Trophoblast cell (in vitro differentiated cells and primary cell): ENCODE measurements around the gene ERG28.

Experiments
- DNase-seq, 2 donors: peaks; one replicate each; pipeline ENCODE4 v3.0.0-alpha.2; 2016
- H2AFZ ChIP-seq: 2 replicates; pipeline ENCODE4 v1.6.1; 2013; ENCODE audit warnings: low read length, moderate library complexity, mild to moderate bottlenecking; ENCODE audit not compliant: insufficient read depth, poor library complexity
- H2AK5ac ChIP-seq: 2 replicates; pipeline ENCODE4 v1.6.1; 2013; ENCODE audit warnings: mild to moderate bottlenecking, low read length
- H2BK120ac ChIP-seq: 2 replicates; pipeline ENCODE4 v1.6.1; 2013; ENCODE audit warnings: low read length, mild to moderate bottlenecking, moderate library complexity; ENCODE audit not compliant: insufficient read depth, poor library complexity
- H2BK12ac ChIP-seq: 2 replicates; pipeline ENCODE4 v1.6.1; 2013; ENCODE audit warnings: mild to moderate bottlenecking, low read length, moderate library complexity
- H2BK5ac ChIP-seq: 2 replicates; pipeline ENCODE4 v1.6.1; 2013; ENCODE audit warnings: low read length, low read depth, moderate library complexity, mild to moderate bottlenecking; ENCODE audit not compliant: poor library complexity
- H3K14ac ChIP-seq: 2 replicates; pipeline ENCODE4 v1.6.1; 2013; ENCODE audit warnings: mild to moderate bottlenecking, low read length
- H3K18ac ChIP-seq: 2 replicates; pipeline ENCODE4 v1.6.1; 2013; ENCODE audit warnings: mild to moderate bottlenecking, low read length
- H3K23ac ChIP-seq: 2 replicates; pipeline ENCODE4 v1.6.1; 2013; ENCODE audit warnings: low read length
- H3K27ac ChIP-seq: 2 replicates; pipeline ENCODE4 v1.5.1; 2013; ENCODE audit warnings: low read depth, mild to moderate bottlenecking, inconsistent platforms, low read length, moderate library complexity
- H3K27me3 ChIP-seq: 2 replicates; pipeline ENCODE4 v1.6.1; 2013; ENCODE audit warnings: inconsistent platforms, mild to moderate bottlenecking, low read length, moderate library complexity; ENCODE audit not compliant: insufficient read depth
- H3K36me3 ChIP-seq, 2 experiments: 1 replicate in 1 of 2; 2 replicates in 1 of 2; pipeline ENCODE4 v1.6.1; 2013; ENCODE audit warnings: low read length in 2 of 2, mild to moderate bottlenecking in 2 of 2, moderate library complexity in 1 of 2; ENCODE audit not compliant: insufficient read depth in 2 of 2, control insufficient read depth in 1 of 2
- H3K4ac ChIP-seq: 2 replicates; pipeline ENCODE4 v1.6.1; 2013; ENCODE audit warnings: low read depth, mild to moderate bottlenecking, low read length, moderate library complexity
- H3K4me1 ChIP-seq, 2 experiments: 1 replicate in 1 of 2; 2 replicates in 1 of 2; pipeline ENCODE4 v1.6.1; 2013; ENCODE audit warnings: low read length in 2 of 2, mild to moderate bottlenecking in 2 of 2, moderate library complexity in 1 of 2; ENCODE audit not compliant: insufficient read depth in 2 of 2, control insufficient read depth in 1 of 2
- H3K4me2 ChIP-seq: 2 replicates; pipeline ENCODE4 v1.6.1; 2013; ENCODE audit warnings: inconsistent platforms, mild to moderate bottlenecking, low read length, moderate library complexity
- H3K4me3 ChIP-seq: 2 replicates; pipeline ENCODE4 v1.5.1; 2013; ENCODE audit warnings: mild to moderate bottlenecking, low read depth, low read length, inconsistent platforms
- H3K79me1 ChIP-seq: one replicate; pipeline ENCODE4 v1.6.1; 2013; ENCODE audit warnings: low read length
- H3K79me2 ChIP-seq: 2 replicates; pipeline ENCODE4 v1.6.1; 2013; ENCODE audit warnings: low read length, mild to moderate bottlenecking; ENCODE audit not compliant: control insufficient read depth, insufficient read depth, poor library complexity
- H3K9ac ChIP-seq: 2 replicates; pipeline ENCODE4 v1.6.1; 2013; ENCODE audit warnings: mild to moderate bottlenecking, low read length
- H3K9me3 ChIP-seq: 2 replicates; pipeline ENCODE4 v1.6.1; 2013; ENCODE audit warnings: low read depth, mild to moderate bottlenecking, control low read depth, inconsistent platforms, low read length; ENCODE audit not compliant: insufficient read depth
- H4K12ac ChIP-seq: 2 replicates; pipeline ENCODE4 v1.6.1; 2013; ENCODE audit warnings: low read depth, mild to moderate bottlenecking, low read length, moderate library complexity
- H4K8ac ChIP-seq: 2 replicates; pipeline ENCODE4 v1.6.1; 2013; ENCODE audit warnings: low read depth, mild to moderate bottlenecking, low read length, moderate library complexity
- H4K91ac ChIP-seq: one replicate; pipeline ENCODE4 v1.6.1; 2013; ENCODE audit warnings: low read depth, mild to moderate bottlenecking, low read length, moderate library complexity
- WGBS: extraction: QIAGEN DNeasy Blood & Tissue Kit; methylation state at CpG from one replicate; pipeline ENCODE4 v1.1.7; 2013; ENCODE audit warnings: missing lambda C conversion rate; ENCODE audit not compliant: insufficient read length, insufficient coverage; ENCODE audit errors: extremely low coverage; 5-methylcytosine and 5-hydroxymethylcytosine counted together

ERG28 gene

DNA sequence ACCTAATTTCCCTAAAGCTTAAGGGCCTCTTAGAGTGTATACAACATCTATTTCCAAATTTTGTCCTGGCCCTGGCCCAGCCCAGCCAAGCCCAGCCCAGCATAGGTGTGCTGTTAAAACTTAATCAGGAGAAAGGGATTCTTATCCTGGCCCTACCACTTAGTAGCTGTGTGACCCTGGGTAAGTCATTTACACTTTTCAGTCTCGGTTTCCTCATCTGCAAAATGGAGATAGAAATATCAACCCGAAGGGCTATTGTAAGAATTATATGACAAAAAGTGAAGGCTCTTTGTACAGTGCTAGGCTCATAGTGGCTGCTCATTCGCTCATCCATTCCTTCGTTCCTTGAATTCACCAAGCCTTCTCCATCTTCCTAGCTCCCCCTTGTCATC, 442 bp downstream of the ERG28 start:
- WGBS: no CpG with 5 or more reads among the region's 4 CpGs

DNA sequence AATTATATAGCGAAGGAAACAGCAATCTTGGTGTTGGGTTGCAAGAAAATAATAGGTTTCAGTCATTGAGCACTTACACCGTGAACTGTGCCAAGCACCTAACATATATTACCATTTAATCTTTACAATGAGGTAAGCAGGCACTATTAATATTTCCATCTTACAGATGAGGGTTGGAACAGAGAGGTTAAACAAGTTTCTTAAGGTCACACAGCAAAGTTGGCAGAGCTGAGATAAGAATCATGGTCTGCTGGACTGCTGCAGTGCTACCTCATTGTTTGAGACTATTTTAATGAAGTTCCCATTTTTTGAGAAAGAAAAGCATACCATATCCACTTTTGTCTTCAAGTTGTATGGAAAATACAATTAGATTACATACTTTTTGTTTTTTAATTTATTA, 1.7 kb downstream of the ERG28 start:
- Histone ChIP-seq H3K23ac (no peak overlapping the region), H3K79me1 (peaks cover 6% of the 10 kb centered on the region), H4K8ac (no peak overlapping the region), H2BK120ac (no peak overlapping the region), H3K36me3 (peaks cover 10 to 24% of the 10 kb centered on the region in 2 experiments), H4K12ac (no peak overlapping the region), H3K27ac (no peak overlapping the region), H3K9me3 (no peaks in the 10 kb centered on the region), H2AK5ac (no peak overlapping the region), H4K91ac (no peak overlapping the region), H3K4me1 (peaks cover 0 to 6% of the 10 kb centered on the region in 2 experiments), H2BK5ac (no peak overlapping the region), H3K4me3 (no peak overlapping the region), H2BK12ac (no peak overlapping the region), H3K27me3 (no peaks in the 10 kb centered on the region), H3K4me2 (no peak overlapping the region), H2AFZ (no peak overlapping the region), H3K9ac (no peak overlapping the region), H3K18ac (no peak overlapping the region), H3K14ac (no peak overlapping the region), H3K79me2 (peaks cover 6% of the 10 kb centered on the region), H3K4ac (no peak overlapping the region)
- DNase-seq: no peak
- 100% methylated on average over 1 of the region's 2 CpGs for WGBS

More for the DNA sequence above, 442 bp downstream of the ERG28 start:
- Histone ChIP-seq H3K27ac (peak overlapping the region; percentile 46), H2AK5ac (peak overlapping the region; percentile 17), H3K4me1 (peaks cover 0 to 6% of the 10 kb centered on the region in 2 experiments), H3K18ac (peak overlapping the region; percentile 26), H3K79me1 (peaks cover 6% of the 10 kb centered on the region), H2BK5ac (peak overlapping the region; percentile 55), H3K4ac (peak overlapping the region; percentile 72), H3K9ac (peak overlapping the region; percentile 11), H3K23ac (no peak overlapping the region), H3K14ac (peak overlapping the region; percentile 33), H3K4me2 (peak overlapping the region; percentile 54), H4K12ac (no peak overlapping the region), H3K4me3 (peak overlapping the region; percentile 74), H4K8ac (peak overlapping the region; percentile 72), H2AFZ (no peak overlapping the region), H4K91ac (peak overlapping the region; percentile 45), H3K27me3 (no peaks in the 10 kb centered on the region), H2BK120ac (no peak overlapping the region), H3K79me2 (peaks cover 6% of the 10 kb centered on the region), H3K36me3 (peaks cover 6 to 18% of the 10 kb centered on the region in 2 experiments), H2BK12ac (no peak overlapping the region), H3K9me3 (no peaks in the 10 kb centered on the region)
- no peak for DNase-seq

DNA sequence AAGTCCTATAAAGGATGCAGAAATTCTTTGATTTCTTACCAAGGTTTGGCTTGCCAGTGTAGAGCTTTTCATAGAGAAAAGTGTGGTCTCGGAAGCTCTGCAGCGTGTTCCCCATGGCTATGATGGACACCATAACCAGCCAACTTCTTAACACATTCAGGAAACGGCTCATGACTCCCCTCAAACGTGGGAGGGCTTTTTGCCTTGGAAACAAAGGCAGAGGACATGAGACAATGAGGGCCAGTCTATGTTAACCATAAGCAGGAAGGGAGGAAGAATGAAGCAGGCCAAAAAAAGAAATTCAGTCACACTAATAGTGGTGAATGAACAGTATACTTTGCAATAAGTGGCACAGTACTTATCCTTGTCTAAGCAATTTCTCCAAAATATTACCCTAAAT, 3.3 kb downstream of the ERG28 start:
- no peaks in the 10 kb centered on the region for H3K27me3 ChIP-seq
- H4K91ac ChIP-seq: no peak overlapping the region
- H2BK120ac ChIP-seq: no peak overlapping the region
- H3K18ac ChIP-seq: no peak overlapping the region
- peaks cover 0 to 6% of the 10 kb centered on the region in 2 experiments for H3K4me1 ChIP-seq
- no peak overlapping the region for H3K9ac ChIP-seq
- no peak overlapping the region for H3K23ac ChIP-seq
- H3K9me3 ChIP-seq: no peaks in the 10 kb centered on the region
- H3K4me2 ChIP-seq: no peak overlapping the region
- no peak overlapping the region for H2BK5ac ChIP-seq
- no peak overlapping the region for H3K14ac ChIP-seq
- H3K36me3 ChIP-seq: peaks cover 11 to 24% of the 10 kb centered on the region in 2 experiments
- no peak overlapping the region for H3K4ac ChIP-seq
- no peak overlapping the region for H2AFZ ChIP-seq
- peaks cover 6% of the 10 kb centered on the region for H3K79me1 ChIP-seq
- no peak overlapping the region for H4K12ac ChIP-seq
- no peak overlapping the region for H3K27ac ChIP-seq
- peaks cover 6% of the 10 kb centered on the region for H3K79me2 ChIP-seq
- H4K8ac ChIP-seq: no peak overlapping the region
- H3K4me3 ChIP-seq: no peak overlapping the region
- no peak for DNase-seq
- no CpG with 5 or more reads among the region's 4 CpGs for WGBS
- H2BK12ac ChIP-seq: no peak overlapping the region
- no peak overlapping the region for H2AK5ac ChIP-seq

DNA sequence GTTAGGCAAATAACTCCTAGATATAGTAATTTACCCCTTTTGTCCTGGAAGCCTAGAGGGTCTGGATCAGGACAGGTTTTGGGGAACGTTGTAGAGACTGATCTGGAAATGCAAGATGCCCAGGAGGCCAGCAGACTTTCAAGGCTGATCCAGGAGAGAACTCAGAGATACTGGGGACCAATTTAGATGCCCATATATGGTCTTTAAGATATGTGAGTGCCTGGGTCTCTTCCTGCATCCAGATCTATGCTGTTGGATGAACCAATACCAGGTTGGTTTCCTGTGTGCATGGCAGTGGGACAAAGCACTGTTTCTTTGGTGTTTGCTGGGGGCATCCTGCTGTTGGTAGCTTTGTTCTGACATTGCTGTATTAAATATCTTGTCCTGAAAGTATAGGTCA, 5.4 kb downstream of the ERG28 start:
- Histone ChIP-seq H4K91ac (no peak overlapping the region), H2BK12ac (no peak overlapping the region), H3K18ac (no peak overlapping the region), H3K23ac (no peak overlapping the region), H2AK5ac (no peak overlapping the region), H3K79me1 (no peaks in the 10 kb centered on the region), H3K27me3 (no peaks in the 10 kb centered on the region), H3K4me1 (peaks cover 0 to 6% of the 10 kb centered on the region in 2 experiments), H3K9me3 (no peaks in the 10 kb centered on the region), H3K9ac (no peak overlapping the region), H2AFZ (no peak overlapping the region), H3K4me2 (no peak overlapping the region), H3K27ac (no peak overlapping the region), H3K4ac (no peak overlapping the region), H4K12ac (no peak overlapping the region), H3K79me2 (no peaks in the 10 kb centered on the region), H2BK5ac (no peak overlapping the region), H3K14ac (no peak overlapping the region), H3K36me3 (peaks cover 21 to 40% of the 10 kb centered on the region in 2 experiments), H2BK120ac (no peak overlapping the region), H3K4me3 (no peak overlapping the region), H4K8ac (no peak overlapping the region)
- no peak for DNase-seq
- WGBS: no CpG with 5 or more reads among the region's 1 CpG
